Inferior parietal cortex (tissue), 1 donor: ENCODE data around the gene RIMBP2.

ENCODE experiments used
- DNase-seq: peaks from one replicate; pipeline ENCODE4 v3.0.0-alpha.2; 2016; ENCODE audit errors: extremely low spot score

Gene RIMBP2

GRCh38 chr12:130485291-130486145, 230.6 kb downstream of the RIMBP2 start:
- DNase-seq = no peak

- no peak for DNase-seq
These were observed 231.9 kb downstream of the RIMBP2 start for GRCh38 chr12:130484221-130484620.

- DNase-seq = no peak
These were observed 232.4 kb downstream of the RIMBP2 start for GRCh38 chr12:130483616-130484180.

DNA sequence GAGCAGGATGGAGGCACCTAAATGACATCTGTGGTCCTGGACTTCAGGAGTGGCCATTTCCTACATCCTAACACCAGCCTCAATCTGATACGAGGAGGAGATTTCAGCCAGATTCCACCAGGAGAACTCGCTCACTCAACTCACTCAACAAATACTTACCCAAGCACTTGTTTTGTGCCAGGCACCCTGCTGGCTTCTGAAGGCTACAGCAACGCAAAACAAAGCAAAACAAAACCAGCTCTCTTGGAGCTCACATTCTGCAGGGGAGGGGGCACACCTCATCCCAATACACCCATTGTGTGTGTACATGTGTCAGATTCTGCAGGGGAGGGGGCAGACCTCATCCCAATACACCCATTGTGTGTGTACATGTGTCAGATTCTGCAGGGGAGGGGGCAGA, 233.7 kb downstream of the RIMBP2 start:
- DNase-seq = no peak

DNA sequence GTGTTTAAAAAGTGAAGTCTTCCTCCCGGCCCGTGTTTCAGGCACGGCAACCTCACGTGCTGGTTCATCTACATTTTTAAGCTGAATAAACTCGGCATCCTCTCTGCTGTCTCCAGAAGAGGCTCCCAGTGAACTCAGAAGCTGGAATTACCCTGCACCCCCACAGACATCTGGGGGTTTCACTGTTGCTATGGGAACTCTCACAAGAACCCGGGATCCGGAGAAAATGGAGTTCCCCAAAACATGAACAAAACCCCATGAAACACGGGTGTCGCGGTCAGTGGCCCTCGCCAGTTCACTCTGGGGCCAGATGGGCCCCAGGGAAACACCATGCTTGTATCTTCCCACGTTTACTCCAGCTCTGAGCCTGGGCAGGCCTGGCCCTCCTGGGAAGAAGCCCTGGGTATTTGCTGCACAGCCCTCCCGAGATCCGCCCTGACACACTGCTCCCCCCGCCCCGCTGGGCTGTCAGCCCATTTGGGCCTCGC, 234.7 kb downstream of the RIMBP2 start:
- DNase-seq = no peak

- no peak for DNase-seq
These were observed 235.2 kb downstream of the RIMBP2 start for GRCh38 chr12:130480887-130481286.

- no peak for DNase-seq
These were observed 235.9 kb downstream of the RIMBP2 start for GRCh38 chr12:130480231-130480630.

DNA sequence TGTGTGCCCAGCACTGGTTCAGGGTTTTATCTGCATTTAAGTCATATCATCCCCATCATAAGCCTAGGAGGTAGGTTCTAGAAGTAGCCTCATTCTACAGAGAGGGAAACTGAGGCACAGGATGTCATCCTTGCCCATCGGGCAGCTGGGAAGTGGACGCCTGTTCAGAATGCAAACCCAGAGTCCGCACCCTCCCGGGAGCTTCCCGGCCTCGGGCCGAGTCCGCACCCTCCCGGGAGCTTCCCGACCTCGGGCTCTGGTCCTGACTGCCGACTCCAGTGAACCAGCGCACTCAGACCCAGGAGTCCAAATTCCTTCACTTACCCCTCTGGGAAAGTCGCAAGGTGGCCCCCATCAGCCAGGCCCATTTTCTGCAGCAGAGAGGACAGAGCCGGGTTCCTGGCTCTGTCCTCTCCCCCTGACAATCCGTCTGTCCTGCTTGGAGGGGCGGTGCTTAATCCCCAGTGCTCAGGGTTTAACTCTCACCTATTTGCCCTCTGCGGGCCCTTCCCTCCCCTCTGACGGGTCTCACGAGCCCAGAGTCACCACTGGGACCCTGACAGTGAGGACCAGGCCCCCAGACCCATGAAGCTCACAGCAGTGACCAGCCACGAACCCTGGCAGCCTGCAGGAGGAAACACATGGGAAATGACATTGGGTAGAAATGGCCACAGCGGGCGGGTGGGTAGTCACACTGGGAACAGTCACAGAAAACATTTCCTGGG, 236.5 kb downstream of the RIMBP2 start:
- no peak for DNase-seq

DNA sequence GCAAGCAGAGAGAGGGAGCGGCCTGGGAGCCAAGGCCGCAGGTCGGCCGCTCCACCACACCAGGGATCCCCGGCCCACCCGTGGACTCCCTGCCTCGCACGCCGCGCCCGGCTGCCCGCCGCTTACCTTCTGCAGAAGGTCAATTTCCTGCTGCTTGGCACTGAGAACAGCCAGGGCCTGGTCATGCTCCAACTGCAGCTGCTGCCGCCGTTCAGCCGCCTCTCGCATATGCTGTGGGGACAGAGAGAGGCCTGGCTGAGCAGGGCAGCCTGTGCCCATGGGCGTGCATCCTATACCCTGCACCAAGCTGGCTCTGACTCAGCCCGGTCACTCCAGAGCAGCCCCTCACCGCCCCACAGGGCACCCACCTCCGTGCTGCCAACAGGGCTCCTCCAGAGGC, 237.3 kb downstream of the RIMBP2 start:
- DNase-seq = no peak

GRCh38 chr12:130477701-130478100, 238.4 kb downstream of the RIMBP2 start:
- DNase-seq = no peak

DNA sequence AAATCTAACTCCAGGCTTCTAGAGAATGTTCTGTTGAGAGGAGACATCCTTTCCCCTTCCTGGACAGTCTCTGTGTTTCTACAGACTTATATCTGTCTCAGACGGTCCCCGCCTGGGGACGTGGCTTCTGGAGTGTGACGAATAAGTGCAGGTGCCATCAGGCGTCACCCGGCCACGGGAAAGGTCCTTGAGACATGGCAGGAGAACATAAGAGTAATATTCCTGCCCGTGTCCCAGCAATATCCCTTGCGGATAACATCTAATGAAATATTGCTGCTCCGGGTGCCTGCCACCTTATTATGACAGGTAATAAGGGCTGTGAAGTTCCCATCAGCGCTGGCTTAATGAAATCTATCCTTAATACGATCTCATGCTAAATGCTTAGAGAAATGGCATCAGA, 238.8 kb downstream of the RIMBP2 start:
- DNase-seq = no peak

DNA sequence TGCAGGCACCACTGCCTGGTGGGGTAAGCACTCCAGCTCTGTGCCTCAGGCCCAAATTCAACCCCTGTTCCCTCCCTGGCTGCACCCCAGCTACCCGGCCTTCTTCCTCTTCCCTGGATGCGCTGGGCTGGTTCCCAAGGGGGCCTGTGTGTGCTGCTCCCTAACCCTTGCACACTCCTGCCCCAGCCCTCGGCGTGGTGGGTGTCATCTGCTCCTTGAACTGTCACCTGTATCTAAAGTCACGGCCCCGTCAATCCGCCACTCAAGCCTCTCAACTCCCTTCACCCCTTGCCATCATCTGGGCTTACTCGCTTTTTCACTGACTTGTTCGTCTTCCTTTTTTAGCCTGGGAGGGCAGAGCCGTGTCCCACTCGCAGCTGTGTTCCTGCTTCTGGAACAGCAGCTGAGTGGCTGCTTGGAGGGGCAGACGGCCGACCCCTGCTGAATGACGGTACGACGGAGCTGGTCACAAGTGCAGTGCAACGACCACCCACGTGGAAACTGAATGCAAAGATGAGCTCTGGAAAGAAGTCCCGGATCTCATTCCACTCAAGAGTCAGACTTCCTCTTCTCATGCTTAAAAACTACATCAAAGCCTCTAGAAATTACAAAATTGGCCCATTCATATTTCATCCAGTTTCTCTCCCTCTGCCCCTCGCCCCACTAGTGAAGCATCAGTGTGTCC, 239.5 kb downstream of the RIMBP2 start:
- DNase-seq = no peak

DNA sequence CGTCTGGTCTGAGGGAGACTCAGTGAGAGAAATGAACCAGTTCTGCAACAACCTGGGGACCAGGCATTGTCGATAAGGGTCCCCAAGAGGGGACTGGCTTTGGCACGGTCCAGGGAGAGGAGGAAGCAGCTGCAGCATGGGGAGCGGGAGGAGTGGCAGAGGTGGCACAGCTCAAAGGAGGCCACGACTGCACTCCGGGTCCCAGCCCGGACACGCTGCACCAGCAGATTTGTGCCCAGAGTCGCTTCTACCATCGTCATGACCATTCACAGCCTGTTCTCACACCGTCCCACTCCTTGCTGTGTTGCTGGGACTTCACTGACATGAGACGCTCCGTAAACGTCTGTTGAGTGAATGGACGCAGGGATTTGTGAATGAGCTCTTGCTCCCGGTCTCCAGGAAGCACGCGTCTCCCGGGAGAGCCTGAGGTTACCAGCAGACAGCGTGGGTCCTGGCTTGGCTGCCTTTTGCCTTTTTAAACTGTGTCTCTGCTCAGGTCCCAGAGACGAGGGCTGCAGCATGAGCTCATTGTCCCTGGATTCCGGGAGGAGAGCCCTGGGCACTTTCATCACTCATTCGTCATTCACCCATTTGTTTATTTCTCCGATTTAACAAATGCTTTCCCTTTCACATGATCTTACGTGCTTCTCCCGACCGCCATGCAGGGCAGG, 241.4 kb downstream of the RIMBP2 start:
- DNase-seq = no peak

DNA sequence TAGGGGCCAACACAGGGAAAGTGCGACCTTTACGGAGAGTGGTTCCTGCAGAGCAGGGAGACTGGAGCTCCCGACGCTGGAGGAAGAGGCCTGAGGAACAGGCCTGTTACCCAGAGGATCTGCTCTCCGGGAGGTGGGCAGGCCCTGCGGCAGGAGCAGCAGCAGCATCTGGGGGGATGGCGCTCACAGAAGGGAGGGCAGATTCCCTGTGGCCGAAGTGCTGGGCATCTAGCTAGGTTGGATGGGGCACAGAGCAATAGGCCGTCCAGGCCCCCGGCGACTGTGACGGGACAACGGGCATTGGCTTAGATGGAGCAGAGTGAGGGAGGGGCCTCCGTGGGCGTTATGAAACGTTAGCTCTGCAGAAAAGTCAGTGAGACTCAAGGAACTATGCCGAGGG, 242.8 kb downstream of the RIMBP2 start:
- no peak for DNase-seq

- DNase-seq = no peak
These were observed 245.1 kb downstream of the RIMBP2 start for GRCh38 chr12:130470969-130471368.

- no peak for DNase-seq
These were observed 246.5 kb downstream of the RIMBP2 start for GRCh38 chr12:130469552-130469951.

- no peak for DNase-seq
These were observed 247.3 kb downstream of the RIMBP2 start for GRCh38 chr12:130468700-130469245.

DNA sequence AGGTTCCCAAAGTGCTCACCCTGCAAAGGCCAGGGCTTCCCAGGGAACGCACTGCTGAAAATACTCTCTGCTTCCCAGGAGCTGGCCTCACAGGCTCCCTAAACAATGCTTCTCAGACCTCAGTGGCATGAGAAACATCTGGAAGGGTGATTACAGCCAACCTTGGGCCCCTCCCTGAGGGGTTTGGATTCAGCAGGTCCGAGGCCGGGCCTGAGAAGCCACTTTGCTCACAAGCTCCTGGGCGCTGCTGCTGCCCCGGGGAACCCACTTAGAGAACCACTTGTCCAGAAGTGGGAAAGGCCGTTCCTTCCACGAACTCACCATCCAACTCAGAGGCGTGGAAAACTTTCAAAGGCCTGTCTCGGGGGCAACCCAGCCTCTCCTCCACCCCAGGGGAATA, 247.9 kb downstream of the RIMBP2 start:
- DNase-seq = no peak

- no peak for DNase-seq
These were observed 250.5 kb downstream of the RIMBP2 start for GRCh38 chr12:130465626-130466025.

DNA sequence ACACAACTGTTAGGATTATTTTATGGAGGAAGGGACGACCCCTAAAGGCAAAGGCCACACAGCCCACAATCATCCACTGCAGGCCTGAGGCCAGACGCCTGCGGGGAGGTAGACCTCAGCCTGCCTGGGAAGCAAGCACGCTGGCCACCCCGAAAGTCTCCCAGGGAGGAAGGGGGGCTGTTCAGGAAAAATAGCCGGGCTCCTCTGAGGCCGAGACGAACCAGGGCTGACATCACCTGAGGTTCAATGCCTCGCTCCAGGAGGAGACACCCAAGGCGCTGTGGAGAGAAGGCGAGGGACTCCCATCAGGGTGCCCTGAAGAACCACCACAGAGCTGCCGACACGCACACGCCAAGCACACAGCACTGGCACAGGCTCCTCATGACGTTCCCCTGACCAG, 251.1 kb downstream of the RIMBP2 start:
- no peak for DNase-seq
